ENCODE measurements around the gene STK4.

DNA sequence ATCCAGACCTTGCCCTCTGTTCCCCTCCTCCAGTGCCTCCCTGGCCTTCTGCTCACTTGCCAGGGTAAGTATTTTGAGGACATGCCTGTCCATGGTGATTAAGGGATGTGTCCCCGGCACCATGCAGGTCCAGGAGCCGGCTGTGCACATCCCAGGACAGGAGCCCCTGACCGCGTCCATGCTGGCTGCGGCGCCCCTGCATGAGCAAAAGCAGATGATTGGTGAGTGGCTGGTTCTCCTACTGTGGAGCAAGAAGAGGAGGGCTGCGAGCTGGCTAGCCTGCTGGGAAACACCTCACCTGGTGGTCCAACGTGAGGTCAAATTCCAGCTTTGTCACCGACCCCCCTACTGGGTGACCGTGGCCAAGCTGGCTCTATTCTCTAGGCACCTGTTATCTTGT lies 29.8 kb upstream of the STK4 start:
- TF ChIP-seq, protein P1, sequence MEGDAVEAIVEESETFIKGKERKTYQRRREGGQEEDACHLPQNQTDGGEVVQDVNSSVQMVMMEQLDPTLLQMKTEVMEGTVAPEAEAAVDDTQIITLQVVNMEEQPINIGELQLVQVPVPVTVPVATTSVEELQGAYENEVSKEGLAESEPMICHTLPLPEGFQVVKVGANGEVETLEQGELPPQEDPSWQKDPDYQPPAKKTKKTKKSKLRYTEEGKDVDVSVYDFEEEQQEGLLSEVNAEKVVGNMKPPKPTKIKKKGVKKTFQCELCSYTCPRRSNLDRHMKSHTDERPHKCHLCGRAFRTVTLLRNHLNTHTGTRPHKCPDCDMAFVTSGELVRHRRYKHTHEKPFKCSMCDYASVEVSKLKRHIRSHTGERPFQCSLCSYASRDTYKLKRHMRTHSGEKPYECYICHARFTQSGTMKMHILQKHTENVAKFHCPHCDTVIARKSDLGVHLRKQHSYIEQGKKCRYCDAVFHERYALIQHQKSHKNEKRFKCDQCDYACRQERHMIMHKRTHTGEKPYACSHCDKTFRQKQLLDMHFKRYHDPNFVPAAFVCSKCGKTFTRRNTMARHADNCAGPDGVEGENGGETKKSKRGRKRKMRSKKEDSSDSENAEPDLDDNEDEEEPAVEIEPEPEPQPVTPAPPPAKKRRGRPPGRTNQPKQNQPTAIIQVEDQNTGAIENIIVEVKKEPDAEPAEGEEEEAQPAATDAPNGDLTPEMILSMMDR (IDR thresholded peaks at IDR 0.05), result no peak
- TF ChIP-seq POLR2A (IDR thresholded peaks at IDR 0.05) (no peak), EP300 (IDR thresholded peaks at IDR 0.05) (no peak)

Data from gastroesophageal sphincter (tissue), 3 donors.